HK-2 (cell line): ENCODE results near the gene HTRA2.
A peak's percentile ranks its signal among the peaks of the same experiment; 100 is the strongest.

ENCODE experiments used
- DNase-seq: peaks from one replicate; pipeline ENCODE4 v3.0.0-alpha.2; 2018; ENCODE audit not compliant: unreplicated experiment

The HTRA2 gene

GRCh38 chr2:74515981-74516633 is 13.6 kb upstream of the HTRA2 start:
- DNase-seq, result no peak

GRCh38 chr2:74516650-74517049 is 13.1 kb upstream of the HTRA2 start:
- DNase-seq, result no peak

GRCh38 chr2:74522516-74522915 is 7.2 kb upstream of the HTRA2 start:
- no peak for DNase-seq

- no peak for DNase-seq
These were observed 5.7 kb upstream of the HTRA2 start for GRCh38 chr2:74524005-74524404.

GRCh38 chr2:74524955-74525716 is 4.6 kb upstream of the HTRA2 start:
- no peak for DNase-seq

GRCh38 chr2:74525717-74526648 is 3.8 kb upstream of the HTRA2 start, which contains the start of gene DQX1:
Gene DQX1, minus strand, starts transcription at chr2:74526231. Its CDS starts 502 bp downstream, at chr2:74525729.
- no peak for DNase-seq

- DNase-seq, result no peak
These were observed 3.0 kb upstream of the HTRA2 start for GRCh38 chr2:74526649-74527230.

GRCh38 chr2:74527741-74528140 is 2.0 kb upstream of the HTRA2 start:
- DNase-seq, result no peak

GRCh38 chr2:74528600-74529356 is 955 bp upstream of the HTRA2 start:
- DNase-seq, result no peak

GRCh38 chr2:74530239-74531187 is 780 bp downstream of the HTRA2 start:
- peak; percentile 36 for DNase-seq

GRCh38 chr2:74531666-74532065 is 1.9 kb downstream of the HTRA2 start:
- DNase-seq, result no peak

- no peak for DNase-seq
These were observed 2.5 kb downstream of the HTRA2 start for GRCh38 chr2:74532222-74532621.

- DNase-seq, result no peak
These were observed 3.7 kb downstream of the HTRA2 start for GRCh38 chr2:74533464-74533863.

- DNase-seq, result no peak
These were observed 4.7 kb downstream of the HTRA2 start for GRCh38 chr2:74534411-74534810.

GRCh38 chr2:74535440-74535965 is 5.8 kb downstream of the HTRA2 start:
- no peak for DNase-seq

- DNase-seq, result no peak
These were observed 6.6 kb downstream of the HTRA2 start for GRCh38 chr2:74536166-74536950.

- DNase-seq, result no peak
These were observed 7.4 kb downstream of the HTRA2 start for GRCh38 chr2:74537140-74537539.

- no peak for DNase-seq
These were observed 9.2 kb downstream of the HTRA2 start for GRCh38 chr2:74538881-74539339.

- no peak for DNase-seq
These were observed 10.6 kb downstream of the HTRA2 start for GRCh38 chr2:74540291-74540690.
